Fibroblast of villous mesenchyme (primary cell): ENCODE measurements around the gene SERPINE3. TPM values are rescaled to one million over a fixed set of nuclear protein-coding genes. Genes with fewer than 3 reads are reported as not detected.

Experiments
- DNase-seq: peaks from one replicate; pipeline ENCODE4 v3.0.0-alpha.2; 2010; ENCODE audit warnings: low read depth
- H3K4me3 ChIP-seq: 2 replicates; pipeline ENCODE4 v1.5.1; 2011; ENCODE audit warnings: low read depth, mild to moderate bottlenecking, low read length
- total RNA-seq: library from RNA; depleted of rRNA; stranded (reverse); fragments of >200 nt; gene quantifications from 2 replicates; pipeline ENCODE4 v1.2.3, GENCODE V29; 2012
- TF ChIP-seq, protein P1 (sequence below): IDR thresholded peaks from 2 replicates; pipeline ENCODE4 v1.5.1; 2012; ENCODE audit warnings: low read depth, mild to moderate bottlenecking, low read length; ENCODE audit not compliant: insufficient read depth

The SERPINE3 gene
- not detected in 2 replicates for total RNA-seq

DNA sequence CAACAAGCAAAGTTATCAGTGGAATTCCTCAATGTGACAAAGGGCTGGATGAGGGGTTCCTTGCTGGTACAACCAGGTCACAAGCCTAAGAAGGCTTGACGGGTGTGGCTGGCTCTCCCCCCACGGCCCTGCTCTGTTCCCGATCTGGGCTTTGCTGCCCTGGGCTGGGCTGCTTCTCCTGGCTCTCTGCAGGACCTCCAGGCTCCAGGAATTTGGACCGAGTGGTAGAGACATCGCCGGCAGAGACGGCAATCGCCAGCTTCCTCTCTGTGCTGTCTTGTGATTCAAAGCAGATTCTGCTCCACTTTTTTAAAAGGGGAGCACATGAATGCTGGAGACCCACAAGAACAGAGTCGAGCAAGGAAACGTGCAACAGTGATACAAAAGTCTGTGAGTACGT is at the start of gene SERPINE3:
TSS of gene SERPINE3 (plus strand) at position 338 of the 400 bp plus-strand sequence. CDS start 1,401 bp downstream, outside the sequence.
- H3K4me3 ChIP-seq, result no peak within 1 kb of the TSS
- no peak for DNase-seq
- TF ChIP-seq, protein P1, sequence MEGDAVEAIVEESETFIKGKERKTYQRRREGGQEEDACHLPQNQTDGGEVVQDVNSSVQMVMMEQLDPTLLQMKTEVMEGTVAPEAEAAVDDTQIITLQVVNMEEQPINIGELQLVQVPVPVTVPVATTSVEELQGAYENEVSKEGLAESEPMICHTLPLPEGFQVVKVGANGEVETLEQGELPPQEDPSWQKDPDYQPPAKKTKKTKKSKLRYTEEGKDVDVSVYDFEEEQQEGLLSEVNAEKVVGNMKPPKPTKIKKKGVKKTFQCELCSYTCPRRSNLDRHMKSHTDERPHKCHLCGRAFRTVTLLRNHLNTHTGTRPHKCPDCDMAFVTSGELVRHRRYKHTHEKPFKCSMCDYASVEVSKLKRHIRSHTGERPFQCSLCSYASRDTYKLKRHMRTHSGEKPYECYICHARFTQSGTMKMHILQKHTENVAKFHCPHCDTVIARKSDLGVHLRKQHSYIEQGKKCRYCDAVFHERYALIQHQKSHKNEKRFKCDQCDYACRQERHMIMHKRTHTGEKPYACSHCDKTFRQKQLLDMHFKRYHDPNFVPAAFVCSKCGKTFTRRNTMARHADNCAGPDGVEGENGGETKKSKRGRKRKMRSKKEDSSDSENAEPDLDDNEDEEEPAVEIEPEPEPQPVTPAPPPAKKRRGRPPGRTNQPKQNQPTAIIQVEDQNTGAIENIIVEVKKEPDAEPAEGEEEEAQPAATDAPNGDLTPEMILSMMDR, result no peak

DNA sequence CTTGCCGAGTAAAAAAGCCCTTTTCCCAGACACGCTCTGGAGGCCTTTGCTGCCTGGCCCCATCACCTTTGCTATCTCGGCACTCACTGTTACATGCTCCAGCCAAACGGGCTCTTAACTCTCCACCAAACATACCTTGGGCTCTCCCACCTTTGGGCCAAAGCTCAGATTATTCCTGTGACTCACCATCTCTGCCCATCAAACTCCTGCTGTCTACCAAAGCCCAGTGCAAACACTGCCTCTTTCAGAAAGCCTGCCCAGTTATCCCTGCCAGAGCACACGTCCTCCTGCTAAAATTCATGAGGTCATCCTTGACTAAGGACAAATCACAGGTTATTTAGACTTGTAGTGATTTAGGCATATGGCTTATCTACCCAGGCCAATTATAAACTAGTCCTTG is 48.1 kb upstream of the SERPINE3 start:
- H3K4me3 ChIP-seq, result no peak overlapping the region
- DNase-seq, result no peak
- TF ChIP-seq, protein P1, result no peak

DNA sequence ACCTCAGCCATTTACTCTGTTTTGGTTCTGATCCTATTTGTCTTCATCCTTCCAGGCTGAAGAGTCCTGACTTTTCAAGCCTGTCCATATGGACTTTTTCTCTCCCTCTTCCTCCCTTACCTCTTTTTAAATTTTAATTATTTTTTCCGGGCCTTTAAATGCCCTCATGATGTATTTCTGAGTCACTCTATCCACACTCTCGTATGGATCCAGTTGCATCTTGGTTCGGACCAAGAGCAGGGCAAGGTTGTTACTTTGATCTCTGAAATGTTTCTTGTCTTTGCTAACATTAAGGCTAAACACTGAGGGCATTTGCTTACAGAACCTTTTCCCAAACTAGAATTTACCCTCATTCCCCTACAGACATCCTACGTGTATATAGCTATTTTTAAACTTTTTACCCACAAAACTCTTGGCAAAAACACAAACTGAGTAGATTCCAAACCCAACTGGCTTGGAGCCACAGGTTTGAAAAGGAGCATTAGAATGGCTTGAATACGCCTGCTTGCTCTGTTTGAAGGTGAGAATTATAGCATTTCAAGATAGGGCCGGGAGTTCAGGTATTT is 47.4 kb upstream of the SERPINE3 start:
- no peak overlapping the region for H3K4me3 ChIP-seq
- DNase-seq, result peak; percentile 25
- TF ChIP-seq, protein P1, result no peak

DNA sequence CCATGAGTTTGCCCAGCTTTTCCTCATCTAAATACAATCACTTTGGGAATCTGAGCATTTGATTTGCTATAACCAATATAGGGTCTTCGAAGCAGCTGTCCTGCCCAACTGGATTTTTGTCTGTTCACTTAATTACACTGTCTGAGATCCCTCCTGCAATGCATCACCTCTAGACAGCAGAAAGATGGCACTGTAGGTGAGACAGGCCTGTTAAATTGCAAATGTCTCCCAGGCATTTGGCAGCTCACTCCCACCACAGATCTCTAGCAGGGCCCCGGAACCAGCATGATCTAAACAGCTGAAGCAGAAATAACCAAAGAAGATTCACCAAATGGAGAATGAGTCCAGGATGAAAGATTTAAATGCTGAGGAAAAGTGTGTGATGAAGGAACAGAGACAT is 41.9 kb upstream of the SERPINE3 start:
- DNase-seq, result no peak
- TF ChIP-seq, protein P1, result no peak
- no peak overlapping the region for H3K4me3 ChIP-seq

DNA sequence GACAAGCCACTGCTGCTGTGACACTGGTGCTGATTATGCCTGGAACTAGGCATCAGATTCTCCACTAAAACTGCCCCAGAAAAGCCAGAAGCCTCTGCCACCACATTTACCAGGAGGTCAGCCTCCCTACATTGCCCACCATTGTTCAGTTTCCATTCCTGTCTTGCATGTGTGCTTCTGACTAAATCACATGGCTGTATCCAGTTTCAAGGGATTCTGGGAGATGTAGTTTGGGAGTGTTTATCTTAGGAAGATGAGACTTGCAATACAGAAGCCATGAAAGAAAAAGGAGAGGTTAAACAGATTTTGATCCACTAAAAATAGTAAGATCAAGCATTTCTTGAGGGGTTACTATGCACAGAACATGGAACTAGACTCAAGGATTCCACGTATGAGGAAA is 40.7 kb upstream of the SERPINE3 start:
- no peak overlapping the region for H3K4me3 ChIP-seq
- TF ChIP-seq, protein P1, result no peak
- DNase-seq, result peak; percentile 20

DNA sequence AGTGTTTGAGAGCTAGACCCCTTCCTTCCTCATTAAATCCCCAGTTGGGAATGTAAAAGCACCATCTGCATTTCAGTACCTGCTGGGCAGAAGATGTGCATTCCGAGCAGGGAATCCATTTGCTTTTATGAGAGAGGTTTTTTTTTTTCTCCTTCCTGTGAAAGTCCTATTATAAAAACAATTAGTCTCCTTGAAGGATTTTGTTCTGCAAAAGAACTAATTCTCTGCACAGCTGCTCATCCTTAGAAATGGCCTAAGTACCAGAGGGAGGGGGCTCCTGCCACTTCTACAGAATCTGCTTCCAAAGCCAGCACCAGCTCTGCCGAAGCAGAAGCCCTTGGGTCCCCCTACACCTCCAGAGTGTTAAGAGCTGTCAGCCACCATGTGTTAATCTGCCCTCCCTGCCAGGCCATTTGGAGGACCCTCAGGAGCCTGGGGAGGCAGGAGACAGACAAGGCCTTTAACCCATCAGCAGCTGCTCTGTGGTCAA is 36.4 kb upstream of the SERPINE3 start:
- DNase-seq, result no peak
- TF ChIP-seq, protein P1, result no peak
- H3K4me3 ChIP-seq, result no peak overlapping the region

DNA sequence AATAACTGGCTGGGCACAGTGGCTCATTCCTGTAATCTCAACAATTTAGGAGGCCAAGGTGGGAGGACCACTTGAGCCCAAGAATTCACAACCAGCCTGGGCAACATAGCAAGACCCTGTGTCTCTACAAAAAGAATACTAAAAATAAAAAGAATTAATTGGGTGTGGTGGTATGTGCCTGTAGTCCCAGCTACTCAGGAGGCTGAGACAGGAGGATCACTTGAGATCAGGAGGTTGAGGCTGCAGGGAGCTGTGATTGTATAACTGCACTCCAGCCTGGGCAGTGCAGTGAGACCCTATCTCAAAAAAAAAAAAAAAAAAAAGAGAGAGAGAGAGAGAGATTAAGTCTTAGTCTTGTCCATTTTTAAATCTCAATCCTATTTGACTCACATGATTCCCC is 35.6 kb upstream of the SERPINE3 start:
- TF ChIP-seq, protein P1, result no peak
- no peak for DNase-seq
- H3K4me3 ChIP-seq, result no peak overlapping the region
